Fibroblast of villous mesenchyme (primary cell): ENCODE results near the gene ZMYND12. TPM values are rescaled to one million over a fixed set of nuclear protein-coding genes. Genes with fewer than 3 reads are reported as not detected.
"Not testable (repeated sequence)": the region's sequence is repeated elsewhere in the genome, so short reads cannot be mapped to it uniquely, and the experiment has no call there.

Source experiments
- DNase-seq: peaks from one replicate; pipeline ENCODE4 v3.0.0-alpha.2; 2010; ENCODE audit warnings: low read depth
- H3K4me3 ChIP-seq: 2 replicates; pipeline ENCODE4 v1.5.1; 2011; ENCODE audit warnings: low read depth, mild to moderate bottlenecking, low read length
- total RNA-seq: library from RNA; depleted of rRNA; stranded (reverse); fragments of >200 nt; gene quantifications from 2 replicates; pipeline ENCODE4 v1.2.3, GENCODE V29; 2012
- TF ChIP-seq, protein P1 (sequence below): IDR thresholded peaks from 2 replicates; pipeline ENCODE4 v1.5.1; 2012; ENCODE audit warnings: low read depth, mild to moderate bottlenecking, low read length; ENCODE audit not compliant: insufficient read depth

Gene ZMYND12, protein sequence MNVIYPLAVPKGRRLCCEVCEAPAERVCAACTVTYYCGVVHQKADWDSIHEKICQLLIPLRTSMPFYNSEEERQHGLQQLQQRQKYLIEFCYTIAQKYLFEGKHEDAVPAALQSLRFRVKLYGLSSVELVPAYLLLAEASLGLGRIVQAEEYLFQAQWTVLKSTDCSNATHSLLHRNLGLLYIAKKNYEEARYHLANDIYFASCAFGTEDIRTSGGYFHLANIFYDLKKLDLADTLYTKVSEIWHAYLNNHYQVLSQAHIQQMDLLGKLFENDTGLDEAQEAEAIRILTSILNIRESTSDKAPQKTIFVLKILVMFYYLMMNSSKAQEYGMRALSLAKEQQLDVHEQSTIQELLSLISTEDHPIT
- total RNA-seq: 0.32 and 0.86 TPM in 2 replicates

DNA sequence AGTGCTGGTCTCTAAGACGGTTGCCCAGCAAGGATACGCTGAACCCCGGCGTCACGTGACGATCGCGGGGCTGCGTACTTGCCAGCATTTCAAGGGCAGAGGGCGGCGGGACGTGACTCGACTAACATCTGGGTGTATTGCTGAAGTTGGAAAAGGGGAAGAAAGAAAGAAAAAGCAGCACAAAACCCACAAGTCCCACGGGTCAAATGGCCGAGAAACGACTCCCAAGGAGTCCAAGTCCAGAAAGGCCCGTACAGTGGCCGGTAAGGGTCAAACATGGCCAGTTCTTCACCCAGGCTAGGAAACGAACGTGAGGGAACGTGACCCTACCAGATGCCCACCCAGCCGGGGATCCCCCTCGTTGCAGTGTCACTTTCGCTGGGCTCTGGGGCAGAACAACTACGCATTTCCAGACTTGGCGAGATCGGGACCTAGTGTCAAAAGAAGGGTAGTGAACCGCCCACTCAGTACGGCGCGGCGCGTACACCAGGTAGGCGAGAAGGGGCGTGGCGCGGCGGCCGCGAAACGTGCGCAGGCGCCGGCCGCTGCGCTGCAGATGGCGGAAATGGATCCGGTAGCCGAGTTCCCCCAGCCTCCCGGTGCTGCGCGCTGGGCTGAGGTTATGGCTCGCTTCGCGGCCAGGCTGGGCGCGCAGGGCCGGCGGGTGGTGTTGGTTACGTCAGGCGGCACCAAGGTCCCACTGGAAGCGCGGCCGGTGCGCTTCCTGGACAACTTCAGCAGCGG, at the start of gene ZMYND12, which contains the start of gene PPCS:
Gene ZMYND12 (minus strand): TSS at position 13 of the 744 bp plus-strand sequence. CDS start 25 bp downstream, outside the sequence.
Gene PPCS (plus strand): TSS at position 534 of the 744 bp plus-strand sequence. CDS start 23 bp downstream, at position 557.
- peak within 1 kb of the TSS; percentile 85 for H3K4me3 ChIP-seq
- DNase-seq: peak; percentile 89
- TF ChIP-seq, protein P1, sequence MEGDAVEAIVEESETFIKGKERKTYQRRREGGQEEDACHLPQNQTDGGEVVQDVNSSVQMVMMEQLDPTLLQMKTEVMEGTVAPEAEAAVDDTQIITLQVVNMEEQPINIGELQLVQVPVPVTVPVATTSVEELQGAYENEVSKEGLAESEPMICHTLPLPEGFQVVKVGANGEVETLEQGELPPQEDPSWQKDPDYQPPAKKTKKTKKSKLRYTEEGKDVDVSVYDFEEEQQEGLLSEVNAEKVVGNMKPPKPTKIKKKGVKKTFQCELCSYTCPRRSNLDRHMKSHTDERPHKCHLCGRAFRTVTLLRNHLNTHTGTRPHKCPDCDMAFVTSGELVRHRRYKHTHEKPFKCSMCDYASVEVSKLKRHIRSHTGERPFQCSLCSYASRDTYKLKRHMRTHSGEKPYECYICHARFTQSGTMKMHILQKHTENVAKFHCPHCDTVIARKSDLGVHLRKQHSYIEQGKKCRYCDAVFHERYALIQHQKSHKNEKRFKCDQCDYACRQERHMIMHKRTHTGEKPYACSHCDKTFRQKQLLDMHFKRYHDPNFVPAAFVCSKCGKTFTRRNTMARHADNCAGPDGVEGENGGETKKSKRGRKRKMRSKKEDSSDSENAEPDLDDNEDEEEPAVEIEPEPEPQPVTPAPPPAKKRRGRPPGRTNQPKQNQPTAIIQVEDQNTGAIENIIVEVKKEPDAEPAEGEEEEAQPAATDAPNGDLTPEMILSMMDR: no peak

DNA sequence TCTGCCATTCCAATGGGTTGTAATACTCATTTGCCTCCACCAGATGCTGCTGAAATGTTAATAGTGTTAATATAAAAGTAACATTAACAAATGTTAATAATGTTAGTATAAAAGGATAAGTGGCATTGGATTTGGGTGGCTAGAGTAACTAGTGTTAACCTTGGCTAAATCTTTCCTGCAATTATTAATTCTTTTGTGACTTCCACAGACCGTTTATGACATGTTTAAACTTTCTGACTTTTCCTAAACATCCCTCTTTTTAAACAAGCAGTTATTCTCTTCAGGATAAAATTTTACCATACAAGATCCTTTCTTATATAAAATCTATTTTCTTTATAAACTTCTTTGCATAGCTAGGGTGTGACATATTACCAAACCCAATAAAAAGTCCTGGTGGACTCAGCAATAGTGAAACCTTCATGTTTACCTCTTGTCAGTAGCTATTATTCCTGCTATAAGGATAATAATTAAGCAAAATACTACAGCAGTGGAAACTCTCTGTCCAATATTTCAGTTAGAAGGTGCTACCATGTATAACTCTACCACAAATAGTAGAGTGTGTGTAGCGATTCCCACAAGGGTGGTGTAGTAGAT, 48.8 kb upstream of the ZMYND12 start:
- no peak for DNase-seq
- no peak overlapping the region for H3K4me3 ChIP-seq
- TF ChIP-seq, protein P1: no peak

DNA sequence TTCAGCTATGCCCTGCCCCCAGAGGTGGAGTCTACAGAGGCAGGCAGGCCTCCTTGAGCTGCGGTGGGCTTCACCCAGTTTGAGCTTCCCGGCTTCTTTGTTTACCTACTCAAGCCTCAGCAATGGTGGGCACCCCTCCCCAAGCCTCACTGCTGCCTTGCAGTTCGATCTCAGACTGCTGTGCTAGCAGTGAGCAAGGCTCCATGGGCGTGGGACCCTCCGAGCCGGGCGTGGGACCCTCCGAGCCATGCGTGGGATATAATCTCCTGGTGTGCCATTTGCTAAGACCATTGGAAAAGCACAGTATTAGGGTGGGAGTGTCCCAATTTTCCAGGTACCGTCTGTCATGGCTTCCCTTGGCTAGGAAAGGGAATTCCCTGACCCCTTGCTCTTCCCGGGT, 46.2 kb upstream of the ZMYND12 start:
- not testable (repeated sequence) for H3K4me3 ChIP-seq, DNase-seq

DNA sequence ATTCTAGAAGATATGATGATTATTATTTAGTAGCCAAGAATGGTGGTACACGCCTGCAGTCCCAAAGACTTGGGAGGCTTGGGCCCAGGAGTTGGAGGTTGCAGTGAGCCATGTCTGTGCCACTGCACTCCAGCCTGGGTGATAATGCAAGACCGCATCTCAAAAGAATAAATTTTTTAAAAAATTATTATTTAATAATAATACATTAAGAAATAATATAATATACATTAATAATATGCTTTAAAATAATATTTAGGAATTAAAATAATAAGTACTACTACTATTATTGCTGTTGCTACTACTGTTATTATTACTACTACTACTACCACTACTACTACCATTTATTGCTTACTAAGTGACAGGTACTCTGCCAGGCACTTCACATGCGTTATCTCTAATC, 34.4 kb upstream of the ZMYND12 start:
- no peak overlapping the region for H3K4me3 ChIP-seq
- TF ChIP-seq, protein P1: no peak

DNA sequence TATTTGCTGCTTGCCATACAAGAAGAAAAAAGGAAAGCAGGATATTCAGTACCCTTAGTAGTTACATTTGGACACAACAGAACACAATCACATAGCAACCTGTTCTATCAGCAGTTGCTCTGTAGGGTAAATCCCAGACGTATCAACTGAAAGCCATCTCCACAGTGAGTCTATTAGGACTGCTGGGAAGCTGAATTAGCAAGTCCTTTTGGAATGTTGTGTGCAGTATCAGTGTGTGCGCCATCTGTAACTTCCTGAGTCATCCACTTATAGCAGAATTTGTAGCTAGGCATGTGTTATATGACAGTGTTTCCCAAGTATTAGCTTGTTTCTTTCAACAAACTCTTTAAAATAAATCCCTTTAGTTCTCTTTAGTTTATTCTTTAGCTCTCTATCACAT, 28.6 kb upstream of the ZMYND12 start:
- no peak overlapping the region for H3K4me3 ChIP-seq
- DNase-seq: peak; percentile 78
- TF ChIP-seq, protein P1: no peak

More for the DNA sequence above, 34.4 kb upstream of the ZMYND12 start:
- DNase-seq: no peak

DNA sequence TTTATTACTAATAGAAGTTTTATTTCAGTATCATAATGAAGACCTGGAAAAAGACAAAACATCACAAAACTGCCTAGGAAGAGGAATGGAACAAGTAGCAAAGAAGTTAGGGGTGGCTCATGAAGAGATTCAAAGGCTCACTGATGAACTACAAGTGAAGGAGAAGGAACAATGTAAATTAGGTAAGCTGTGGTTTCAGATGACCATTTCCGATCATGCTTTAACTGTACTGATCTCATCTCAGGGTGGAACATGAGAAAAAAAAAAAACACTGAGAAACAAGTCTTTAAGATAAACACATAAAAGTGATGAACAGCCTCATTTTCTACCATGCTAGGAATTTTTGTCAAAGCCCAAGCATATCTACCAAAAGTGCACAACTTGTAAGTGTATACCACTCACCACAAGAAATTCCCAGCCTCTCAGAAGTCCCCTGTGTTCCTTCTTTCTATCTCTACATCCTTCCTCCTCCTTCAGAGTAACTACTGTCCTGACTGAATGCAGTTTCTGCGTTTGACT, 26.9 kb upstream of the ZMYND12 start:
- H3K4me3 ChIP-seq: no peak overlapping the region
- TF ChIP-seq, protein P1: no peak
- DNase-seq: peak; percentile 4

DNA sequence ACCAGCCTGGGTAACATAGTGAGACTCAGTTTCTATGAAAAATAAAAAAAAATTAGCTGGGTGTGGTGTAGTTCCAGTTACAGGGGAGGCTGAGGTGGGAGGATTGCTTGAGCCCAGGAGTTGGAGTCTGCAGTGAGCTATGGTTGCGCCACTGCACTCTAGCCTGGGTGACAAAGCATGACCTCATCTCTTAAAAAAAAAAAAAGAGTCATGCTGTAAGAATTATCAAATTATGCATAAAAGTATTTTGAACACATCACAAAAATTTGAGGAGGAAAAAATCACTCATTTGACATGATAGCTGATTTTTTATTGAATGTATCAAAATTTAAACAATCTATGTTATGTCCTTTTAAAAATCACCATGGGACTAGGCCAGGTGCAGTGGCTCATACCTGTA, 25.1 kb upstream of the ZMYND12 start:
- DNase-seq: no peak
- TF ChIP-seq, protein P1: no peak
- H3K4me3 ChIP-seq: no peak overlapping the region
